GM19351 (cell line): Measurements from ENCODE around the gene SLC51A.
A peak's percentile ranks its signal among the peaks of the same experiment; 100 is the strongest.

Experiments used
- ATAC-seq: cut with Tn5 transposase; IDR thresholded peaks from one replicate; pipeline ENCODE4 v1.9.1; 2021; ENCODE audit warnings: mild to moderate bottlenecking, moderate library complexity; ENCODE audit not compliant: unreplicated experiment

The SLC51A gene

GRCh38 chr3:196214783-196215441 lies 1.4 kb upstream of the SLC51A start:
- no peak for ATAC-seq

GRCh38 chr3:196215493-196216020 lies 777 bp upstream of the SLC51A start:
- ATAC-seq = no peak

- ATAC-seq = no peak
Observed at GRCh38 chr3:196216681-196217211, 412 bp downstream of the SLC51A start.

- ATAC-seq = no peak
Observed at GRCh38 chr3:196217307-196218154, 1.2 kb downstream of the SLC51A start.

- ATAC-seq = no peak
Observed at GRCh38 chr3:196218155-196218712, 1.9 kb downstream of the SLC51A start.

- ATAC-seq = peak; percentile 61
Observed at GRCh38 chr3:196219194-196219969, 3.0 kb downstream of the SLC51A start.

GRCh38 chr3:196219970-196220311 lies 3.6 kb downstream of the SLC51A start:
- ATAC-seq = no peak

GRCh38 chr3:196220587-196220986 lies 4.3 kb downstream of the SLC51A start:
- no peak for ATAC-seq

GRCh38 chr3:196220991-196221390 lies 4.7 kb downstream of the SLC51A start:
- no peak for ATAC-seq

- ATAC-seq = no peak
Observed at GRCh38 chr3:196222876-196223595, 6.7 kb downstream of the SLC51A start.

GRCh38 chr3:196225086-196225485 lies 8.8 kb downstream of the SLC51A start:
- no peak for ATAC-seq

- no peak for ATAC-seq
Observed at GRCh38 chr3:196225763-196226364, 9.5 kb downstream of the SLC51A start.

GRCh38 chr3:196227121-196227561 lies 10.8 kb downstream of the SLC51A start:
- no peak for ATAC-seq

GRCh38 chr3:196227629-196228493 lies 11.5 kb downstream of the SLC51A start:
- no peak for ATAC-seq

- peak; percentile 62 for ATAC-seq
Observed at GRCh38 chr3:196232154-196232881, 16.0 kb downstream of the SLC51A start.

- ATAC-seq = no peak
Observed at GRCh38 chr3:196232882-196233251, 16.5 kb downstream of the SLC51A start.

- no peak for ATAC-seq
Observed at GRCh38 chr3:196235452-196236122, 19.3 kb downstream of the SLC51A start.

GRCh38 chr3:196236223-196236622 lies 19.9 kb downstream of the SLC51A start:
- ATAC-seq = no peak
